GM12878 (cell line): ENCODE measurements around the gene MYO1D. TPM values are rescaled to one million over a fixed set of nuclear protein-coding genes. Genes with fewer than 3 reads are reported as not detected.

Source experiments
- ATAC-seq: fragments of 200-7000 bp; cut with Tn5 transposase; 3 replicates; pipeline ENCODE4 v1.9.1; 2020; ENCODE audit warnings: mild to moderate bottlenecking, moderate library complexity
- BruUV-seq: library from RNA; stranded (reverse); fragments of 400-500 nt; replicated peaks from 2 replicates; lab custom pipeline; 2021; lab: Mats Ljungman, UMichigan
- CTCF ChIA-PET: fragments of 300-600 bp; sonication (Branson Sonifier 250); formaldehyde crosslinking; extraction: SDS; loops from one replicate; lab custom pipeline; 2021; ENCODE audit warnings: inconsistent platforms; lab: Yijun Ruan, JAX
- POLR2A ChIA-PET: fragments of 350-600 bp; formaldehyde crosslinking; extraction: SDS; loops from one replicate; lab custom pipeline; 2021; ENCODE audit warnings: inconsistent platforms; lab: Charles Lee
- RAD21 ChIA-PET: fragments of 300-600 bp; sonication (Branson Sonifier 250); formaldehyde crosslinking; loops from one replicate; lab custom pipeline; 2023; ENCODE audit warnings: antibody characterized with exemption; ENCODE audit not compliant: unreplicated experiment; lab: Charles Lee
- SMC1A ChIA-PET: fragments of 300-600 bp; sonication (Branson Sonifier 250); formaldehyde crosslinking; loops from one replicate; lab custom pipeline; 2023; ENCODE audit not compliant: unreplicated experiment, uncharacterized antibody; lab: Charles Lee
- DNase-seq: peaks from one replicate; pipeline ENCODE4 v3.0.0-alpha.2; 2011; ENCODE audit warnings: low read depth, low spot score
- FAIRE-seq: peaks from 3 replicates; lab custom pipeline; 2011; peaks lifted over from hg19 to GRCh38; lab: Jason Lieb, UNC
- H2AFZ ChIP-seq: 2 replicates; pipeline ENCODE4 v1.6.0; 2011; ENCODE audit warnings: low read depth, low read length, control low read depth; ENCODE audit not compliant: control insufficient read depth
- H3K27ac ChIP-seq: 2 replicates; pipeline ENCODE4 v1.5.1; 2011; ENCODE audit warnings: control low read depth; ENCODE audit not compliant: control insufficient read depth, insufficient read depth
- H3K27me3 ChIP-seq, 2 experiments: replicated peaks in 1 of 2; 2 replicates each; pipeline versions ENCODE4 v1.6.0 to v1.6.1; 2011; ENCODE audit warnings: low read length in 1 of 2; ENCODE audit not compliant: control insufficient read depth in 2 of 2, insufficient read depth in 2 of 2
- H3K36me3 ChIP-seq, 2 experiments: 2 replicates each; pipeline ENCODE4 v1.5.1; 2011; ENCODE audit warnings: low read length in 1 of 2; ENCODE audit not compliant: control insufficient read depth in 2 of 2, insufficient read depth in 2 of 2
- H3K4me1 ChIP-seq: 2 replicates; pipeline ENCODE4 v1.6.1; 2011; ENCODE audit warnings: mild to moderate bottlenecking, low read length, moderate library complexity, mixed read lengths; ENCODE audit not compliant: control insufficient read depth, insufficient read depth
- H3K4me2 ChIP-seq: 2 replicates; pipeline ENCODE4 v1.6.0; 2011; ENCODE audit warnings: control low read depth; ENCODE audit not compliant: control insufficient read depth, insufficient read depth
- H3K4me3 ChIP-seq: fragments of 200-600 bp; sonication (generic); 2 replicates; pipeline ENCODE4 v1.5.1; 2016
- H3K79me2 ChIP-seq: 2 replicates; pipeline ENCODE4 v1.6.0; 2011; ENCODE audit warnings: low read length; ENCODE audit not compliant: control insufficient read depth, insufficient read depth
- H3K9ac ChIP-seq: 2 replicates; pipeline ENCODE4 v1.8.0; 2011; ENCODE audit warnings: low read length, control low read depth, mixed read lengths; ENCODE audit not compliant: control insufficient read depth, insufficient read depth
- H3K9me3 ChIP-seq: replicated peaks from 3 replicates; pipeline ENCODE4 v1.5.1; 2011; ENCODE audit warnings: mild to moderate bottlenecking, low read length; ENCODE audit not compliant: control insufficient read depth, insufficient read depth
- H4K20me1 ChIP-seq: 2 replicates; pipeline ENCODE4 v1.6.0; 2011; ENCODE audit not compliant: control insufficient read depth, insufficient read depth
- EGR1 ChIP-seq, 2 experiments: IDR thresholded peaks; 1 replicate in 1 of 2; 2 replicates in 1 of 2; pipeline ENCODE4 v1.6.1; 2011 to 2012; ENCODE audit warnings: low read depth in 2 of 2, low read length in 2 of 2, borderline replicate concordance in 1 of 2, mild to moderate bottlenecking in 1 of 2, moderate library complexity in 1 of 2
- EZH2 ChIP-seq: IDR thresholded peaks from 2 replicates; pipeline ENCODE4 v1.6.1; 2012; ENCODE audit warnings: low read depth, mild to moderate bottlenecking, control low read depth, inconsistent platforms, low read length, borderline replicate concordance; ENCODE audit not compliant: control insufficient read depth
- IKZF1 ChIP-seq: fragments of 450-650 bp; conservative IDR thresholded peaks from 2 replicates; pipeline ENCODE4 v1.6.1; 2017; ENCODE audit warnings: antibody characterized with exemption, mild to moderate bottlenecking
- JUND ChIP-seq: IDR thresholded peaks from 2 replicates; pipeline ENCODE4 v1.6.1; 2012; ENCODE audit warnings: low read depth, mild to moderate bottlenecking, low read length, improper control_type of control experiment, moderate library complexity
- MEF2B ChIP-seq: fragments of 450-650 bp; IDR thresholded peaks from 2 replicates; pipeline ENCODE4 v1.6.1; 2018; ENCODE audit warnings: mild to moderate bottlenecking, moderate library complexity; ENCODE audit not compliant: partially characterized antibody, poor library complexity, severe bottlenecking
- SMAD1 ChIP-seq: fragments of 450-650 bp; IDR thresholded peaks from 2 replicates; pipeline ENCODE4 v1.6.1; 2018; ENCODE audit warnings: mild to moderate bottlenecking, low read depth; ENCODE audit not compliant: partially characterized antibody
- SREBF2 ChIP-seq: IDR thresholded peaks from 2 replicates; pipeline ENCODE4 v1.6.1; 2012; ENCODE audit warnings: mild to moderate bottlenecking, low read length
- ZNF217 ChIP-seq: fragments of 450-650 bp; IDR thresholded peaks from 2 replicates; pipeline ENCODE4 v1.6.1; 2017; ENCODE audit warnings: antibody characterized with exemption, mild to moderate bottlenecking
- WGBS: methylation state at CpG from one replicate; pipeline ENCODE4 v1.1.6; 2016; ENCODE audit warnings: low lambda C conversion rate; ENCODE audit not compliant: insufficient replicate concordance, insufficient coverage; ENCODE audit errors: missing lambda C conversion rate; 5-methylcytosine and 5-hydroxymethylcytosine counted together
- in situ Hi-C: fragments of 300-500 bp; cut with MboI; formaldehyde crosslinking; loops from 9 replicates; pipeline ENCODE4 v1.14.3; 2018; ENCODE audit warnings: mixed read lengths
- intact Hi-C: fragments of 100-400 bp; cut with micrococcal nuclease; formaldehyde crosslinking; loops from one replicate; pipeline ENCODE4 v1.14.2; 2022; ENCODE audit not compliant: unreplicated experiment
- polyA plus RNA-seq, 11 experiments: library from polyadenylated mRNA; depleted of rRNA in 4 of 11; unstranded in 6 of 11; stranded (reverse) in 5 of 11; fragments of >200 nt; fragmentation: Nextera tagmentation in 4 of 11; fragmentation: Illumina TruSeq in 1 of 11; extraction: Ambion mirVana in 4 of 11; extraction: Trizol in 1 of 11; gene quantifications; 1 replicate in 1 of 11; 2 replicates in 10 of 11; pipeline versions ENCODE4 v1.2.1 to v1.2.3, GENCODE V29; 2011 to 2016; ENCODE audit warnings: inconsistent platforms in 2 of 11, missing spikeins in 2 of 11, low read depth in 1 of 11
- total RNA-seq, 4 experiments: library from RNA; depleted of rRNA in 3 of 4; stranded (reverse); fragments of >200 nt in 3 of 4; fragmentation: Illumina TruSeq in 1 of 4; extraction: Trizol in 1 of 4; gene quantifications; 2 replicates each; pipeline versions ENCODE4 v1.2.1 to v1.2.3, GENCODE V29; 2013 to 2021
- TF ChIP-seq, protein P1 (sequence below): fragments of 450-650 bp; IDR thresholded peaks from 2 replicates; pipeline ENCODE4 v1.6.1; 2017; ENCODE audit warnings: borderline replicate concordance
- TF ChIP-seq, protein P2 (sequence below): IDR thresholded peaks from 2 replicates; pipeline ENCODE4 v1.6.1; 2011; ENCODE audit warnings: low read depth, low read length, improper control_type of control experiment, borderline replicate concordance
- TF ChIP-seq, protein P3 (sequence below): fragments of 450-650 bp; formaldehyde crosslinking; IDR thresholded peaks from 2 replicates; pipeline ENCODE4 v1.4.0; 2022; ENCODE audit warnings: mild to moderate bottlenecking, moderate library complexity
- TF ChIP-seq, protein P4 (sequence below): fragments of 450-650 bp; IDR thresholded peaks from 2 replicates; pipeline ENCODE4 v1.6.1; 2017; ENCODE audit warnings: low read depth, mild to moderate bottlenecking, moderate library complexity
- TF ChIP-seq, protein P5 (sequence below): fragments of 450-650 bp; IDR thresholded peaks from 2 replicates; pipeline ENCODE4 v1.6.1; 2014; ENCODE audit warnings: mild to moderate bottlenecking

MYO1D gene
- total and polyA plus RNA-seq, 10 of the 15 experiments (the other 5 are each of a cell fraction or from before 2014, with no cell fraction given): 1.8 to 37.7 (median 25.4) TPM

DNA sequence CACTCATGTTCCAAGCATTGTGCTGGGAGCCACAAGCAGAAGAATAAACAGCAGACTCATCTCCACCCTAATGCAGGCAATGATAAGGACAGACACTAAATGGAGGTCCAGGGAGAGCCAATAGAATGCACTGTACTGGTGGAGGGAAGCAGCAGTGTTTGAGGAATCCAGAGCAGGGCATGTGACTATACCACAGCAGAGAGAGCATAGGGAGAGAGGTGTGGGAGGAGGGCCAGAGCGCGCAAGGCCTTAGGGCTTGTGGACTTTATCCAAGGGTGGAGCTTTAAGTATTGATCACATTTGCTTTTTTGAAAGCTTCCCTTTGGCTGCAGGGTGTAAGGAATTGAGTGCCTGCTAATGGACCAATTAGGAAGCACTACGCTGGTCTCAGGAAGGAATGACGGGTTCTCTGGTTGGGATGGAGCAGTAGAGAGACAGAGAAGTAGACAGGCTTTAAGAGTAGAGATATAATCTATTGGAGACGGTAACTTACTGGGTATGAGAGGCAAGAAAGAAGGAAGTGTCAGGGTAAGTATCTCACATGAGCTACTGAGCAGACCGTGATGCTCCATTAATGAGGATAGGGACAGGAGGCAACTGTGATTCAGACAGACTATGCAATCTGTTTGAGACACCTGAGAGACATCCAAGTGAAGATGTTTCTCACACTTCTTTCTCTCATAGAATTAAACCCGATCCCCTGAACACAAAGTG is 82.2 kb downstream of the MYO1D start:
- no peaks in the 10 kb centered on the region for H3K79me2 ChIP-seq
- 96% methylated on average over 7 of the region's 7 CpGs for WGBS
- H4K20me1 ChIP-seq: no peaks in the 10 kb centered on the region
- BruUV-seq: no TSS peak
- ChIA-PET SMC1A (interaction anchor here (1.0 to 2.3 kb wide), 4 partner anchors 8 to 120 kb away, joined by 3 to 10 read pairs (median 4); no protein-coding TSS in a partner anchor), CTCF (interaction anchor here (1.6 to 8.2 kb wide), 2 partner anchors 36 to 81 kb away, joined by 4 to 53 read pairs; partner anchors contain the start of gene MYO1D), POLR2A (no interaction called here), RAD21 (interaction anchor here (4.5 kb wide), 1 partner anchor 82 kb away, joined by 30 read pairs; the partner anchor contains the start of gene MYO1D)
- FAIRE-seq (no peak), DNase-seq (no peak), ATAC-seq (no peak)
- no peak overlapping the region for H3K9ac ChIP-seq
- no peaks in the 10 kb centered on the region for H3K9me3 ChIP-seq
- no peak for TF ChIP-seq JUND
- TF ChIP-seq IKZF1: no peak
- TF ChIP-seq MEF2B: no peak
- no peak for TF ChIP-seq SREBF2
- TF ChIP-seq, protein P1, sequence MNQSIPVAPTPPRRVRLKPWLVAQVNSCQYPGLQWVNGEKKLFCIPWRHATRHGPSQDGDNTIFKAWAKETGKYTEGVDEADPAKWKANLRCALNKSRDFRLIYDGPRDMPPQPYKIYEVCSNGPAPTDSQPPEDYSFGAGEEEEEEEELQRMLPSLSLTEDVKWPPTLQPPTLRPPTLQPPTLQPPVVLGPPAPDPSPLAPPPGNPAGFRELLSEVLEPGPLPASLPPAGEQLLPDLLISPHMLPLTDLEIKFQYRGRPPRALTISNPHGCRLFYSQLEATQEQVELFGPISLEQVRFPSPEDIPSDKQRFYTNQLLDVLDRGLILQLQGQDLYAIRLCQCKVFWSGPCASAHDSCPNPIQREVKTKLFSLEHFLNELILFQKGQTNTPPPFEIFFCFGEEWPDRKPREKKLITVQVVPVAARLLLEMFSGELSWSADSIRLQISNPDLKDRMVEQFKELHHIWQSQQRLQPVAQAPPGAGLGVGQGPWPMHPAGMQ: no peak
- TF ChIP-seq ZNF217: no peak
- TF ChIP-seq EGR1 (IDR thresholded peaks at IDR 0.05; ENCODE audit: borderline replicate concordance in 1 of 2, low read depth in 2 of 2, low read length in 2 of 2): no peak
- TF ChIP-seq, protein P2, sequence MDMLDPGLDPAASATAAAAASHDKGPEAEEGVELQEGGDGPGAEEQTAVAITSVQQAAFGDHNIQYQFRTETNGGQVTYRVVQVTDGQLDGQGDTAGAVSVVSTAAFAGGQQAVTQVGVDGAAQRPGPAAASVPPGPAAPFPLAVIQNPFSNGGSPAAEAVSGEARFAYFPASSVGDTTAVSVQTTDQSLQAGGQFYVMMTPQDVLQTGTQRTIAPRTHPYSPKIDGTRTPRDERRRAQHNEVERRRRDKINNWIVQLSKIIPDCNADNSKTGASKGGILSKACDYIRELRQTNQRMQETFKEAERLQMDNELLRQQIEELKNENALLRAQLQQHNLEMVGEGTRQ: no peak
- TF ChIP-seq EZH2: no peak
- TF ChIP-seq SMAD1: no peak
- TF ChIP-seq, protein P3, sequence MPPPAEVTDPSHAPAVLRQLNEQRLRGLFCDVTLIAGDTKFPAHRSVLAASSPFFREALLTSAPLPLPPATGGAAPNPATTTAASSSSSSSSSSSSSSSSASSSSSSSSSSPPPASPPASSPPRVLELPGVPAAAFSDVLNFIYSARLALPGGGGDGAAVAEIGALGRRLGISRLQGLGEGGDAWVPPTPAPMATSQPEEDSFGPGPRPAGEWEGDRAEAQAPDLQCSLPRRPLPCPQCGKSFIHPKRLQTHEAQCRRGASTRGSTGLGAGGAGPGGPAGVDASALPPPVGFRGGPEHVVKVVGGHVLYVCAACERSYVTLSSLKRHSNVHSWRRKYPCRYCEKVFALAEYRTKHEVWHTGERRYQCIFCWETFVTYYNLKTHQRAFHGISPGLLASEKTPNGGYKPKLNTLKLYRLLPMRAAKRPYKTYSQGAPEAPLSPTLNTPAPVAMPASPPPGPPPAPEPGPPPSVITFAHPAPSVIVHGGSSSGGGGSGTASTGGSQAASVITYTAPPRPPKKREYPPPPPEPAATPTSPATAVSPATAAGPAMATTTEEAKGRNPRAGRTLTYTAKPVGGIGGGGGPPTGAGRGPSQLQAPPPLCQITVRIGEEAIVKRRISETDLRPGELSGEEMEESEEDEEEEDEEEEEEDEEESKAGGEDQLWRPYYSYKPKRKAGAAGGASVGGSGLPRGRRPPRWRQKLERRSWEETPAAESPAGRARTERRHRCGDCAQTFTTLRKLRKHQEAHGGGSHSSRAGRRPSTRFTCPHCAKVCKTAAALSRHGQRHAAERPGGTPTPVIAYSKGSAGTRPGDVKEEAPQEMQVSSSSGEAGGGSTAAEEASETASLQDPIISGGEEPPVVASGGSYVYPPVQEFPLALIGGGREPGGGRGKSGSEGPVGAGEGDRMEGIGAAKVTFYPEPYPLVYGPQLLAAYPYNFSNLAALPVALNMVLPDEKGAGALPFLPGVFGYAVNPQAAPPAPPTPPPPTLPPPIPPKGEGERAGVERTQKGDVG (CRISPR knock-in tag): no peak
- TF ChIP-seq, protein P4, sequence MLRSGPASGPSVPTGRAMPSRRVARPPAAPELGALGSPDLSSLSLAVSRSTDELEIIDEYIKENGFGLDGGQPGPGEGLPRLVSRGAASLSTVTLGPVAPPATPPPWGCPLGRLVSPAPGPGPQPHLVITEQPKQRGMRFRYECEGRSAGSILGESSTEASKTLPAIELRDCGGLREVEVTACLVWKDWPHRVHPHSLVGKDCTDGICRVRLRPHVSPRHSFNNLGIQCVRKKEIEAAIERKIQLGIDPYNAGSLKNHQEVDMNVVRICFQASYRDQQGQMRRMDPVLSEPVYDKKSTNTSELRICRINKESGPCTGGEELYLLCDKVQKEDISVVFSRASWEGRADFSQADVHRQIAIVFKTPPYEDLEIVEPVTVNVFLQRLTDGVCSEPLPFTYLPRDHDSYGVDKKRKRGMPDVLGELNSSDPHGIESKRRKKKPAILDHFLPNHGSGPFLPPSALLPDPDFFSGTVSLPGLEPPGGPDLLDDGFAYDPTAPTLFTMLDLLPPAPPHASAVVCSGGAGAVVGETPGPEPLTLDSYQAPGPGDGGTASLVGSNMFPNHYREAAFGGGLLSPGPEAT: no peak
- TF ChIP-seq, protein P5, sequence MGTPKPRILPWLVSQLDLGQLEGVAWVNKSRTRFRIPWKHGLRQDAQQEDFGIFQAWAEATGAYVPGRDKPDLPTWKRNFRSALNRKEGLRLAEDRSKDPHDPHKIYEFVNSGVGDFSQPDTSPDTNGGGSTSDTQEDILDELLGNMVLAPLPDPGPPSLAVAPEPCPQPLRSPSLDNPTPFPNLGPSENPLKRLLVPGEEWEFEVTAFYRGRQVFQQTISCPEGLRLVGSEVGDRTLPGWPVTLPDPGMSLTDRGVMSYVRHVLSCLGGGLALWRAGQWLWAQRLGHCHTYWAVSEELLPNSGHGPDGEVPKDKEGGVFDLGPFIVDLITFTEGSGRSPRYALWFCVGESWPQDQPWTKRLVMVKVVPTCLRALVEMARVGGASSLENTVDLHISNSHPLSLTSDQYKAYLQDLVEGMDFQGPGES: no peak
- H3K4me1 ChIP-seq: peaks cover 6% of the 10 kb centered on the region
- no peak overlapping the region for H3K27ac ChIP-seq
- H3K4me3 ChIP-seq: no peak overlapping the region
- intact Hi-C loops: no loop called here
- no peaks in the 10 kb centered on the region for H3K36me3 ChIP-seq
- no peak overlapping the region for H3K4me2 ChIP-seq
- no peak overlapping the region for H2AFZ ChIP-seq
- H3K27me3 ChIP-seq: no peaks in the 10 kb centered on the region
- in situ Hi-C loops: no loop called here
